HG02970 (cell line): Measurements from ENCODE around the gene PAQR5.
"Not testable (repeated sequence)": the region's sequence is repeated elsewhere in the genome, so short reads cannot be mapped to it uniquely, and the experiment has no call there.

ENCODE experiments used
- ATAC-seq: cut with Tn5 transposase; IDR thresholded peaks from one replicate; pipeline ENCODE4 v1.9.1; 2021; ENCODE audit warnings: mild to moderate bottlenecking, moderate library complexity, moderate number of reproducible peaks; ENCODE audit not compliant: unreplicated experiment, low FRiP score

Gene PAQR5

DNA sequence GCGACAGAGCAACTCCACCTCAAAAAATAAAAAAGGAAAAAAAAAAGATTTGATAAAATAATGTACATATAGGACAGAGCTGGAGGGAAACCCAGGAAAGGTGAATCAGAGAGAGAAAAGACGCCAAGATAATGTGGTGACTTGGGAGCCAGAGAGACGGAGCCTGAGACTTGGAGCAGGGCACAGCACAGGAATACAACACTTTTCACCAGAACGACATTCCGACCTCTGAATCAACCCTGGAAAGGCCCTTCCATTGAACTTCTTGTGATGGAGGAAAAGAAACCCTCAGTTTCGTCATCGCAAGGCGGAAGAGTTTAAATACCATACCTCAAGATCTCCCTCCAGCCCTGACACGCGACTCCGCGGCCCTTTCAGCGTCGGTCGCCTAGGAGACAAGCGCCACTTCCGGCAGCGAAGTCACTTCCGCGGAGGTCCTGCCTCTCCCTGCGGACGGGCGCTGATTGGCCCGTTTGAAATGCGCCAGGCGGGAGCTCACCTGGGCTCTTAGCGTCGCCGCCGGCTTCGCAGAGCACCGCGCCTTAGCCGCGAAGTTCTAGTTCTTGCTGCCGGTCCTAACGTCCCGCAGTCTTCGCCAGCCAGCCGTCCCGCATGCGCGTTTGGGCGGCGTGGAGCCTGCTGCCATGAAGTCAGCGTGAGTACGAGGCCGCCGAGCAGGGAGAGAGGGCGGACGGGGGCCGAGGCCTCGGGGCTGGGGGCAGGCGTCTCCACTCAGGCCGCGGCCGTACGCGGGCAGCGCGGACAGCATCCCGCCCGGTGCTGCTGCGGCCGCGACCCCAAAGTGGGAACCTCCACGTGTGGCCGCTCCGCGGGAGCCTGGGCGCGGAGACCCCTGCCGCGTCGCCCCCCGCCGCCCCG lies 115.3 kb downstream of the PAQR5 start, which contains the start of gene KIF23:
Gene KIF23, plus strand, starts transcription at position 528 of the 879 bp plus-strand sequence. Its CDS starts 117 bp downstream, at position 645.
- ATAC-seq: no peak

DNA sequence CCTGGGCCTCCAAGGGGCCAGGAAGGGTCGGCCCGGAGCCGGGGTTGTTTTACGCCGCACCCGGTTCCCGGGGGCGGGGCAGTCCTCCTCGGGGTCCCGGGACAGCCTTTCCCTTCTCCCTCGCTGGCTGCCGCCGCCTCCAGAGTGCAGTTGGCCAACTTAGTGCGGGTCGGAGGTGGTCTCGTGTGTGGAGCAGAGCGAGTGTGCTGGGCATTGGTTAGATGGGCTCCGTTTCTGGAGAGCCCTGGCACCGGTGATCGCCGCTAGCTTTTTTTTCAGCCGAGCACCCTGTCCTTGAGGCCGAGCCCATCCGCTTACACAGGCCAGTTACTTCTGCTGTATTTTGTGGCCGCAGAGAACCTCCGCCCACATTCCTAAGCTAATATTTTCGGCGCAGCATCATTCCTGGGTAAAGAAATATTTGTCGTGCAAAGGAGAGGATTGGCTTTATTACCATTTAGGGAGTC lies 116.0 kb downstream of the PAQR5 start:
- no peak for ATAC-seq

DNA sequence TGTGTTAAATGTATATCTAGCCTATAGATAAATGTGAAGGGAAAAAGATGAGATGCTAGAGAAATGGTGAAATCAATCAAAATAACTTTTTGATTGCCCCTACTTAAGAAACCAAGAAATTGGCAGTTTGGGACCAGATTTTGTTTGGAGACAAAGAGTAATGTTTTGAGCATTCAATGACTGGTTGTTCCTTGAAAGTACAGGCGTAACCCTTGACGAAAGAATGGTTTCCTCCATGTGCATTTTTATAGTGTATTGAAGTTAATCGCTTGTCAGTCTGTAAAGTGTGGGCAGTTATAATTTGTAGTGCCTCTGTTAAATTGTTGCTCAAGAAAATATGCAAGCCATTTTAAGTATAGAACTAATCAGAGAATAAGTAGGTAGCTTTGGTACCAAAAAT lies 116.7 kb downstream of the PAQR5 start:
- no peak for ATAC-seq

DNA sequence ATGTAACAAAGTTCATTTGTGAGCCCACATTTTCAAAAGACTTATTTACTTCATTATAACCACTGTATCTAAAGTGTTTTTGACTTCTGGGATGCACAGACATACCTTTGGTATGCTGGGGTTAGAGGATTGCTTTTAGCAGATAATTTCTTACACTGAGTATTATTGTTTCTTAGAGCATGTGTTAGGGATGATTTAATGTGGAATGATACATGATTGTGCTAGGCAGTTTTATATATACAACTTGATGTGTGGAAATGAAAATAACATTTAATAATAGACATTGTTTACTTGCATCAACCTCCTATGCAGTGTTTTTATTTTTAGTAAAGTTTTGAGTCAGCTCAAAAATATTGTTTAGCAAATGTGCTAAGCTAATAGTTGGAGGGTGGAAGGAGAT lies 118.9 kb downstream of the PAQR5 start:
- no peak for ATAC-seq

DNA sequence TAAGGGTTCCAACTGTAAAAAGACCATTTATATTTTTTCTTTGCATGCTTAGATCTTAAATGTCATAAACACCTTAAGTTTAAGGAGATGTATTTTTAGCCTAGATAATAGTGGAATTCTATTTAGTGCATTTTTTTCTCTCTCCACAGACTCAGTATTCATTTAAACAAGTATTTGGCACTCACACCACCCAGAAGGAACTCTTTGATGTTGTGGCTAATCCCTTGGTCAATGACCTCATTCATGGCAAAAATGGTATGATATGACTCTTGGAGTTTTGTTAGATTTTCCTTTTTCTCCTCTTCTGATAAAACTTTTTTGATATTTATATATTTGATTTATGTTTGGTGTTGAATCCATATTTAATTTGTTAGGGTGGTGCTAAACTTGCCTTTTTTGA lies 122.8 kb downstream of the PAQR5 start:
- ATAC-seq: no peak

DNA sequence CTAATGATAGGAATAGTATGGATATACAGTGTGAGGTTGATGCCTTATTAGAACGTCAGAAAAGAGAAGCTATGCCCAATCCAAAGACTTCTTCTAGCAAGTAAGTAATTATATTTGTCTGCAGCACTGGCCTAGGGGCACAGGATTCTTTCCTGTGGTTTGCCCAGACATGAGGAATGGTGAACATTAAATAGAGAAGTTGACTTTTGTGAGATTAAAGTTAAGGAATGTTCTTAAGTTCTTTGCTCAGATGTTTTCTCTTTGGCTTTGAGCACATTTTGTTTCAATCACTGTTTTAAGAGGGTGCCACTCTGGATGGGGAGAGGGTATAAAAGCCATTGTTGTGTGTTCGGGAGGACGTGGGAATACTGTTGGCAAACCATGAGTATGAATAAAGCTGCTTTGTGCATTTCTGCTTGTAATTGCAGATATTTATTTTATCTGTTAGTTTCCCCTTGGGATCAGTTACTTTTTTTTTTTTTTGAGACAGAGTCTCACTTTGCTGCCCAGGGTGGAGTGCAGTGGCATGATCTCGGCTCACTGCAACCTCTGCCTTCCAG lies 123.7 kb downstream of the PAQR5 start:
- ATAC-seq: no peak

DNA sequence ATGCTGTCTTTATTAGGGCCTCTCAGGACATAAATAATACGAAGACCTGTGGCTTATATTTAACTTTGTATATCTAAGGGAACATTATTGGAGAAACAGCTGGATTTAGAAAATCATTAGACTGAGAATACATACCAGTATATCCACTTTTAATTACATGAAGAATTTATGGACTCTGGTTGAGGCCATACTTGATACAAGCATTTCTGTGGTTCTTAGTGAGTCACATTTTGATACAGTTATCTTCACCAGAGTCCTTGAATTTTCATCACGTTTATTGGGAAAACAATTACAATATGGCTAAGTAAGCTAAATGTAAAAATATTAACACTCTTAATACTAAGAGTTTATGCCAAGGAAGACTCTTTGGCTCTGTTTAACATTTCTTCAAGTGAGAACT lies 125.3 kb downstream of the PAQR5 start:
- ATAC-seq: no peak

DNA sequence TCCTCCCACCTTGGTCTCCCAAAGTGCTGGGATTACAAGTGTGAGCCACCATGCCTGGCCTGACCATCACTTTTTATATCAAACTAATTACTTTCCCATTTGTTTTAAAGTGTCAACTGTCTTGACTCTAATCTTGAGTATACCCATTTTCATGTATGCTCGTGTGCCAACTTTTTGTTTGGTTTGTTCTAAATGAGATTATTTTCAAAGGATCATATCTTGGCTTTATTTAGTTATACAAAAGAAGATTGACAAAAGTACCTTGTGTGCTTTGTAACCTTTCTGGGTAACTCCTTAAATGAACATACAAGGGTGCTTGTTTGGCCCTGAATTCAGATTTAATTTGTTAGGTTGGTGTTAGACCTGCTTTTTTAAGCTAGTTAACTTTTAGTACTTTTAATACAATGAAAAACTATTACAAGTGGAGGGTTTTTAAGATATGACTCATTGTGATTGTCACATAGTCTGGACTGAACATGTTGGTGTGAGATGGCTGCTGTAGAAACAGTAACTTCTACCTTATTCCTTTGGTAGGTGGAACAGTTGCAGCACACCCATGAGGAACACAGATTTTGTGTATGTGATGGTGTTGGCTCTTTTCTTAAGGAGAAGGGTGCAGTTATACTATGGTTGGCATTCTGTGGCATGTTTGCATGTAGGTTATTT lies 126.2 kb downstream of the PAQR5 start:
- no peak for ATAC-seq

DNA sequence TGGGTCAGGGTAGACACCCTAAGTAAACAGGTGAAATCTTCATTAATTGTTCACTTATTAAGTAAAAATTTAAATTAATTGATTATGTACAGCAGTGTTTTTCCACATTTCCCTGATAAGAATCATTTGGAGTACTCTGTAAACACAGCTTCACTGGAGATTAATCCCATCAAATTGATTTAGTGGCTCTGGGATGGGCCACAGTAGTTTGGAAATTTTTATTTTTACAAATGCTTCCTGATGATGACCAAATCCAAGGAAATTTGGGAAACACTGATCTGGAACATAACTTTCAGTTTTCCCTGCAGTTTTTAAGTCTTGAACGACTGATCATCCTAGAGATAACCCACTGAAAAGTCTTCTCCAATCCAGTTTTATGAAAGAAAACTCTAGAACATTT lies 135.1 kb downstream of the PAQR5 start:
- no peak for ATAC-seq

DNA sequence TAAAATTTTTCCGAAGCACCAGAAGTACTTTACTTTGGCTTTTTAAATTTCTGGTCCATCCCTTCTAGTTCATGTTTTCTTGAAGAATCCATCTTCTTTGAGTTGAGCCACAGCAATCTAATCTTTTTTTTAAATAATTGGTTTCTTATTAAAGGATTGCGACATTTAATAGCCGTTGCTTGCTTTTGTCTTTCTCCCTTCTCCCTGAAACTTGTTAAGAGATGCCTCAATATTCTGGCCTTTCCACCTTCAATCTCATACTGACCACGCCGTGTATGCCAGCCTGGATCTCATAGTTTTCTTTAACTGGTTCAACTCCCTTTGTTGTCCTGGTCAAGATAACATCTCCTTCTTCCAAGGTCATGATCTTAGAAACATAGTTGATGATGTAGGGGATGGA lies 135.5 kb downstream of the PAQR5 start:
- no peak for ATAC-seq

DNA sequence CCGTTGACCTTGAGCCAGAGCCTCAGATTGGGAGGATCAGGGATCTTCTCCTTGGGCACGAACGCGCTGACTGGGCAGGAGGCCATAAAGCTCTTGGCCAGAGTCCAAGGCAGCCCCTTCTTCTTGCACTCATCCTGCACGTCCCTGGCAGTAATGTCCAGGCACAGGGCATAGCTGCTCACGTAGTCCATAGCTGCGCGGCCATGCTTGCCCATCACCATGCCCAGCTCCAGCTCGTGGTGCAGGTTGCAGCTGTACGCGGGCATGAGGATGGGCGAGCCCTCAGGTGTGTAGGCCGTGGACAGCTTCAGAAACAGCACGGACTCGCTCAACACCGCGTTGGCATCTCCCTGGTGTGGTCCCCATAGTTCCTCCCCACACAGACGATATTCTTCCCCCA lies 136.0 kb downstream of the PAQR5 start:
- ATAC-seq: no peak

DNA sequence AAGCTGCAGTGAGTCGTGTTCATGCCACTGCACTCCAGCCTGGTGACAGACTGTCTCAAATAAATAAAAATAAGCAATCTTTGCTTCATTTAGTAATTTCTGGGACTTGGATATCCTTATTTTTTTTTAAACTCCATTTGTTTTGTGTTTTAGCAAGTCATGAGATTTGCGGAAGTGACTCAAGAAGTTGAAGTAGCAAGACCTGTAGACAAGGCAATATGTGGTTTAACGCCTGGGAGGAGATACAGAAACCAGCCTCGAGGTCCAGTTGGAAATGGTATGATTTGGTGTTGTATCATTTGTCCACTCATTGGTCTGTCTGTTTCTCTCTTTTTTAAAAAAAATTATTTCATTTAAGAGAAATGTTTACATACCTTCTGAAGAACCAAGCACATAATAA lies 137.3 kb downstream of the PAQR5 start:
- ATAC-seq: no peak

DNA sequence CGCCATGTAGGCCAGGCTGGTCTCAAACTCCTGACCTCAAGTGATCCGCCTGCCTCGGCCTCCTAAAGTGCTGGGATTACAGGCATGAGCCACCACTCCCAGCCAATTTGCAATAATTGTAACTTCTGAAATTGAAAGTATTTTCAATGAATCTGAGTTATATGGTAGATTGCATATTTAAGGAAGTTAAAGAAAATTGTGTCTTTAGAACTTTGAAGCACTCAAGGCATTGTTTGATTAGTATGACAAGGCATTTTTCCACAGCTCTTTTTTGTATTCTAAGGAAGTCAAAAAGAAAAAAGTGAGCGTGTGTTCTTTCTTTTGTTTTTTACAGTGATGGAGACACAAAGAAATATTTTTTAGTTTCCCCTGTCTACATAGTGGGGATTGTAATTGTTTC lies 138.2 kb downstream of the PAQR5 start:
- ATAC-seq: no peak

DNA sequence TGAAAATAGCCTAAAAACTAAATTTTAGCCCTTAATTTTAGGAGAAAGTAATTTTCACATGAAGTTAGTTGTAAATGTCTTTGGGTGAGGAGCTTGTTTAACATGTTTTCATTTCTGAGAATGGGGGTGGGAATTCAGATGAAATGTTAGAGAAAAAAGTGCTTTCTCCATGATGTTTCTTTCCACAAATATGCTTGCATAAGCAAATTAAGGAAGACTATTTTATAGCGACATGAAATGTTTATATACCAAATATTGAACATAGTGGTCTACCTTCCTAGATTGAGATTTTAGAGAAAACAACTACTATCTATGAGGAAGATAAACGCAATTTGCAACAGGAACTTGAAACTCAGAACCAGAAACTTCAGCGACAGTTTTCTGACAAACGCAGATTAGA lies 140.9 kb downstream of the PAQR5 start:
- no peak for ATAC-seq

DNA sequence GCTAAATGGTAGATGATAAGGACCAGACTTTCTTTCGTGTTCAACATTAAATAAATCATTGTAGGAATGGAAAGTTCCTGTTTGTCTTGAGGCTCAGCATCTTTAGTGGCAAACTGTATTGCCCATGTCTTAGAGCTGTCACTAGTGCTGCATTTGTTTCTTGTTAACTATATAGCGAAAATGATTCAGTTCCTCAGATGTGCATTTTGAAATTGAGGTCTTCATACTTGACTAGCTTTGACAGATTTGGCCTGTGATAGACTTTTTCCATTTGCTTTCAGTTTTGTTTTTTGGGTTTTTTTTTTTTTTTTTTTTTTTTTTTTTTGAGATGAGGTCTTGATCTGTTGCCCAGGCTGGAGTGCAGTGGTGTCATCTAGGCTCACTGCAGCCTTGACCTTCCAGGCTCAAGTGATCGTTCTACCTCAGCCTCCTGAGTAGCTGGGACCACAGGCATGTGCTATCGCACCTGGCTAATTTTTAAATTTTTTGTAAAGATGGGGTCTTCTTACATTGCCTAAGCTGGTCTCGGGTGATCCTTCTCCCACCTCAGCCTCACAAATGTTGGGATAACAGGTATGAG lies 144.4 kb downstream of the PAQR5 start:
- no peak for ATAC-seq

DNA sequence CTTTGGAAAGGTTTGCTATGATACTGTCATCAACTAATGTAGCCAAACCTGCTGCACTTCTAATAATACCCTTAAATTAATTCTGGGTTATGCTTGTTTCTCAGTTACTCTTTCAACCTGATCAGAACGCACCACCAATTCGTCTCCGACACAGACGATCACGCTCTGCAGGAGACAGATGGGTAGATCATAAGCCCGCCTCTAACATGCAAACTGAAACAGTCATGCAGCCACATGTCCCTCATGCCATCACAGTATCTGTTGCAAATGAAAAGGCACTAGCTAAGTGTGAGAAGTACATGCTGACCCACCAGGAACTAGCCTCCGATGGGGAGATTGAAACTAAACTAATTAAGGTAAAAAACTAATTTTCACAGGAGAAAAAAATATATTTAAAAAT lies 146.0 kb downstream of the PAQR5 start:
- no peak for ATAC-seq

DNA sequence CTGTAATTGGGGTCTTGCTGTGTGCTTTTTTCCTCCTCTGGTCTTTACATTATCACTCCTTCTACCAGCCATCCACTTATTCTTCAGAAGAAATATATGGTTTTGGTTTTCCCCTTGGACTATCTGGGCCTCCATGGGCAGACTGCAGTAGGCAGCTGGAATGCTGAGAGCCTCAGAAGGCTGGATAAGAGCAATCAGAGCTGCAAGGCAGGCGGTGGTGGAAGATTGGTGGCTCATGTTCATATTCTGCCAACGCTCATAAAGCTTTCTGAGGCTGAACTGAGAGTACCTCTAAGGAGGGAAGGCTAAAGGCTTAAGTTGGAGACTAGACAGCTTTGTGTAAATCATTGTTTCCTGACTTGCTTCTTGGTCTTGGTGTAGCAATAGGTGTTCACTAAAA lies 148.2 kb downstream of the PAQR5 start:
- ATAC-seq: no peak

DNA sequence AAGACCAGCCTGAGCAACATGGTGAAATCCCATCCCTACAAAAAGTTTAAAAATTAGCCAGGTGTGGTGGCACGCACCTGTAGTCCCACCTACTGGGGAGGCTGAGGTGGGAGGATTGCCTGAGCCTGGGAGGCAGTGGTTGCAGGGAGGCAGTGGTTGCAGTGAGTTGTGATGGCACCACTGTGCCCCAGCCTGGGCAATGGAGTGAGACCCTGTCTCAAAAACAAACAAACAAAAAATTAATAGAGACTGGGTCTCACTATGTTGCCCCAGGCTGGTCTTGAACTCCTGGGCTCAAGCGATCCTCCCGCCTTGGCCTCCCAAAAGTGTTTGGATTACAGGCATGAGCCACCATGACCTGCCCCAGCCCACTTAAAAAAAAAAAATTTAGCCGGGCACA lies 151.5 kb downstream of the PAQR5 start:
- not testable (repeated sequence) for ATAC-seq

DNA sequence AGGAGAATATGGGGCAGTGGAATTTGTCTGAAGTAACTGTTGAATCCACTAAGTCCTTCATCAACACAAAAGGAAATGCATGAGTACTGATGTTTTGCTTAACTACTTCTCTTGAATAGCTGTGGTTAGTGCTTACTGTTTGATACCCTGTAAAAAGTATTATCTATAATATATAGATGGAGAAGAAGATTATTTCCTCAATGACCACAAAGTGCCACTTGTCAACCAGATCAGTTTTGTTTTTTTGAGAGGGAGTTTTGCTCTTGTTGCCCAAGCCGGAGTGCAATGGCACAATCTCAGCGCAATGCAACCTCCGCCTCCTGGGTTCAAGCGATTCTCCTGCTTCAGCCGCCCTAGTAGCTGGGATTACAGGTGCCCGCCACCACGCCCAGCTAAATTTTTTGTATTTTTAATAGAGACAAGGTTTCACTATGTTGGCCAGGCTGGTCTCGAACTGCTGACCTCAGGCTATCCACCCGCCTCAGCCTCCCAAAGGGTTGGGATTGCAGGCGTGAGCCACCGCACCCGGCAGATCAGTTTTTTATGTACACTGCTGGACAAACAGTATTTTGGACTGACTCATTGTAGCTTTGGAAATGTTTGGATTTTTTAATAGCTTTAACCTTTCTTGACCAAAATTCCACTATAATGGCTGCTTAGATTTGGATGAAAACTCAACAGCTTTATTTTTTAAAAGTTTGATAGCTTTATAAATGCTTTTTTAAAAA lies 152.4 kb downstream of the PAQR5 start:
- no peak for ATAC-seq

DNA sequence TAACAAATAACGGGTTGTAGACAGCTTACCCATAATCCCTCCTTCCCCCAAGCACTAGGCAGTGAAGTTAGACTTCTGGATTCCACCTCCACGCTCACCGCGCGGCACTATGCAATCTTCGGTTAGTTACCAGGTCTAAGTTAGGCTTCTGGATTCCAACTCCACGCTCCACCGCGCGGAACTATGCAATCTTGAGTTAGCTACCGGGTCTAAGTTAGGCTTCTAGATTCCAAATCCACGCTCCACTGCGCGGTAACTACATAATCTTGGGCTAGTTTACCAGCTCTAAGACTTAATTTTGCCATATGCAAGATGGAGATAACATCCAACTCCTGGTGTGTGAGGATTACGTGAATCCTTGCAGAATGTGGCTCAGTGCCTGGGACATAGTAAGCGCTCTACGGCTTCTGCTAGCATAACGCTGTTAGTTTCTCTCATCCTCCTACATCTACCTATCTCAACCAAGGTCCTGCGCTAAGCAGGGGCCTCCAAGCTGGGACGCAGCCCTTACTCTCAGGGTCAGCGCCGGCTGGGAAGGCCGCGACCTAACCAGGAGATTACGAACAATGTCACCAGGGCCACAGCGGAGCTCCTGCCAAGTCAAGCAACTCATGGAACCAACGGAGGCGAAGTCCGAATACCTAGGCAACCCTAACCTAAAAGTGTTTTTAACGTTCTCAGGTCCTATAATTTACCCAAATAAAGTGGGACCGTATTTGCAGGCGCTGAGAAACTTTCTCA lies 153.4 kb downstream of the PAQR5 start:
- ATAC-seq: peak; percentile 30
